ENCODE data around the gene THRA.

THRA gene

DNA sequence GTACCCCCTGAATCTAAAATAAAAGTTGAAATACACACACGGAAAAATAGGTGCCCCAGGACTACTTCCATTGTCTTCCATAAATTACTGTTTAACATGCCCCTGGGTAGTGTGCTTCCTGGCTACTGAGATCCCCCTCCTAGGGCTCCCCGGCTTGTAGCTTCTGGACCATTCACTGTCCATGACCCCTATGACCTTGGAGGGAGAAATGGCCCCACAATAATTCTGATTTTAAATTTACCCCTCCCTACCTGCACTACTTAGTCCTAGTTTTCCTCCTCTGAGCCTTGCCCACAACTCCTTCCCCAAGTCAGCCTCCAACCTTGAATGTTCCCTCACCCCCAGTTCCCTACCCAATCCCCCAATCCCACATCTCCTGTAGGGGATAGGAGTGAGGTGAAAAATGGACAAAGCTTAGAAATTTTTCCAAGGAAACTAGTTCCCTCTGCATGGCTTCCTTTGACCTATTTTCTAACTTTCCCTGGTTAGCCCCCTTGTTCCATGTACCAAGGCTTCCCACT lies 49.5 kb downstream of the THRA start:
- Histone ChIP-seq H3K27me3 (ENCODE audit: control insufficient read depth, low read length) (peaks cover 7% of the 10 kb centered on the region), H3K36me3 (ENCODE audit: control insufficient read depth, low read length) (no peaks in the 10 kb centered on the region), H4K20me1 (ENCODE audit: control insufficient read depth, insufficient read depth, low read depth, low read length) (no peaks in the 10 kb centered on the region), H3K9me2 (replicated peaks; ENCODE audit: control insufficient read depth, low read length) (no peaks in the 10 kb centered on the region), H3K79me2 (ENCODE audit: control insufficient read depth, low read length) (no peaks in the 10 kb centered on the region), H3K27ac (ENCODE audit: low read depth, low read length) (no peak overlapping the region), H3K4me1 (ENCODE audit: control insufficient read depth, low read length) (peaks cover 61% of the 10 kb centered on the region), H3K9me3 (ENCODE audit: control insufficient read depth, insufficient read depth, low read length) (no peaks in the 10 kb centered on the region), H3K4me2 (ENCODE audit: low read length) (peak overlapping the region; percentile 85), H3K4me3 (ENCODE audit: low read length) (peak overlapping the region; percentile 43), H3F3A (ENCODE audit: control insufficient read depth, insufficient read depth) (peaks cover 20% of the 10 kb centered on the region)
- TF ChIP-seq, protein P1, sequence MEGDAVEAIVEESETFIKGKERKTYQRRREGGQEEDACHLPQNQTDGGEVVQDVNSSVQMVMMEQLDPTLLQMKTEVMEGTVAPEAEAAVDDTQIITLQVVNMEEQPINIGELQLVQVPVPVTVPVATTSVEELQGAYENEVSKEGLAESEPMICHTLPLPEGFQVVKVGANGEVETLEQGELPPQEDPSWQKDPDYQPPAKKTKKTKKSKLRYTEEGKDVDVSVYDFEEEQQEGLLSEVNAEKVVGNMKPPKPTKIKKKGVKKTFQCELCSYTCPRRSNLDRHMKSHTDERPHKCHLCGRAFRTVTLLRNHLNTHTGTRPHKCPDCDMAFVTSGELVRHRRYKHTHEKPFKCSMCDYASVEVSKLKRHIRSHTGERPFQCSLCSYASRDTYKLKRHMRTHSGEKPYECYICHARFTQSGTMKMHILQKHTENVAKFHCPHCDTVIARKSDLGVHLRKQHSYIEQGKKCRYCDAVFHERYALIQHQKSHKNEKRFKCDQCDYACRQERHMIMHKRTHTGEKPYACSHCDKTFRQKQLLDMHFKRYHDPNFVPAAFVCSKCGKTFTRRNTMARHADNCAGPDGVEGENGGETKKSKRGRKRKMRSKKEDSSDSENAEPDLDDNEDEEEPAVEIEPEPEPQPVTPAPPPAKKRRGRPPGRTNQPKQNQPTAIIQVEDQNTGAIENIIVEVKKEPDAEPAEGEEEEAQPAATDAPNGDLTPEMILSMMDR (IDR thresholded peaks at IDR 0.05; ENCODE audit: low read depth, low read length, poor library complexity, severe bottlenecking): no peak
- no peak for TF ChIP-seq EZH2phosphoT487 (IDR thresholded peaks at IDR 0.05; ENCODE audit: borderline replicate concordance, low read length)

DNA sequence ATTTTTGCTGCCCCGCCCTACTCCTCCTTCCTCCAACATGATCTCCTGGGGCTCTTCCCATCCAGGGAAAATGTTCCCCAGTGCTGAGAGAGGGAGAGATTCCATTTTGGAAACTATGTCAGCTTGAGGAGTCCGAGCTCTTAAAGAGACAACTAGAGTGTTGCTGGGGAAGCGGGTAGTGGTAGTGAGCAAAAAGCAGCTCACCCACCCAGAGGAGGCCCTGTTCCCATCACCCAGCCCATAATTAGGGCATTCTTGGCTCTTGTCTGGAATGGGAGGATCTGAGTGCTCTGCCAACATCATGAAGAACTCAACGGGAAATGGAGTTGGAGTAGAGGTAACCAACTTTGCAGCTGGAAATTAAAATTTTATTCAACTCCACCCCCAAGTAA lies 49.9 kb downstream of the THRA start:
- H3K4me2 ChIP-seq (ENCODE audit: low read length): peak overlapping the region; percentile 85

DNA sequence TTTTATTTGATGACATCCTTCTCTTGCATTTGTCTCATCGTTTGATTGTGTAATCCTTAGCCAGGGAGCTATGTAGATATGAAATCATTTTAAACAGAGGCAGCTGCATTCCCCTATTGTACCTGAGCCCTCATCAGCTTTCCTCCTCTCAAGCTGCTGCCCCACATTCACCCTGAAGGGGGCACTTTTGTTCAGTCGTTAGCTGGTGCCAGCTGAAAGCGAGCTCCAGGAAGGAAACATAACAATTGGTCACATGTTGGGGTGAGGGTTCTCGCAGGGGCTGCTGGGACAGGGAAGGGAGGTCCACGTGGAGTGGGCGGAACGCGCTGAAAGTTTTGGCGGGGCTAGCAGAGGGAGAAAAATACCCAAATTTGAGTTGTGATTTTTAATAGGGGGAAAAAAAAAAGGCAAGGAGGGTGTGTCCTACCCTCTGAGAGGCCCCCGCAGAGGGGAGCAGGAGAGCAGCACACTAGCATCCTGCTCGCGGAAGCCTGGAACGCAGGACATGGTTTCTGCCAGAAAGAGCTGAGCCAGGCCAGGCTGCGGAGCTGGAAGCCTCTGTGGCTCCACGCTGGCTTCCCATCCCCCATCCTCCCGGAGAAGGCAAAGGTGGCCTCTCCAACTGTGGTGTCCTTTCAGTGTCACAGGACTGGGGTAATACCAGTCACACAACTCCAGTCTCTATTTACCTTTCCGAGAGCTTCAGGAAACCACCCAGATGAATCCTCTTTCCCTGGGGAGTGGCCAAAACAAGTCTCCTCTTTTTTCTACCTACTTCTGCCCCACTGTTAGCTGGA lies 50.5 kb downstream of the THRA start:
- TF ChIP-seq, protein P1 (IDR thresholded peaks at IDR 0.05; ENCODE audit: low read depth, low read length, poor library complexity, severe bottlenecking): peak; percentile 89
- TF ChIP-seq EZH2phosphoT487 (IDR thresholded peaks at IDR 0.05; ENCODE audit: borderline replicate concordance, low read length): no peak
- Histone ChIP-seq H3K4me3 (ENCODE audit: low read length) (peak overlapping the region; percentile 76), H3K4me1 (ENCODE audit: control insufficient read depth, low read length) (peaks cover 51% of the 10 kb centered on the region), H3K79me2 (ENCODE audit: control insufficient read depth, low read length) (no peaks in the 10 kb centered on the region), H3F3A (ENCODE audit: control insufficient read depth, insufficient read depth) (peaks cover 23% of the 10 kb centered on the region), H3K9me2 (replicated peaks; ENCODE audit: control insufficient read depth, low read length) (no peaks in the 10 kb centered on the region), H3K36me3 (ENCODE audit: control insufficient read depth, low read length) (no peaks in the 10 kb centered on the region), H4K20me1 (ENCODE audit: control insufficient read depth, insufficient read depth, low read depth, low read length) (no peaks in the 10 kb centered on the region), H3K9me3 (ENCODE audit: control insufficient read depth, insufficient read depth, low read length) (no peaks in the 10 kb centered on the region), H3K27me3 (ENCODE audit: control insufficient read depth, low read length) (no peaks in the 10 kb centered on the region), H3K4me2 (ENCODE audit: low read length) (peak overlapping the region; percentile 85), H3K27ac (ENCODE audit: low read depth, low read length) (peak overlapping the region; percentile 66)

More for the DNA sequence above, 49.9 kb downstream of the THRA start:
- H3K9me3 ChIP-seq (ENCODE audit: control insufficient read depth, insufficient read depth, low read length): no peaks in the 10 kb centered on the region
- peaks cover 19% of the 10 kb centered on the region for H3F3A ChIP-seq (ENCODE audit: control insufficient read depth, insufficient read depth)
- no peaks in the 10 kb centered on the region for H4K20me1 ChIP-seq (ENCODE audit: control insufficient read depth, insufficient read depth, low read depth, low read length)
- H3K27ac ChIP-seq (ENCODE audit: low read depth, low read length): no peak overlapping the region
- no peaks in the 10 kb centered on the region for H3K9me2 ChIP-seq (replicated peaks; ENCODE audit: control insufficient read depth, low read length)
- H3K4me1 ChIP-seq (ENCODE audit: control insufficient read depth, low read length): peaks cover 57% of the 10 kb centered on the region
- TF ChIP-seq, protein P1 (IDR thresholded peaks at IDR 0.05; ENCODE audit: low read depth, low read length, poor library complexity, severe bottlenecking): no peak
- no peak for TF ChIP-seq EZH2phosphoT487 (IDR thresholded peaks at IDR 0.05; ENCODE audit: borderline replicate concordance, low read length)
- peaks cover 2% of the 10 kb centered on the region; the same call in 1 of the 2 replicates for H3K27me3 ChIP-seq (ENCODE audit: control insufficient read depth, low read length)
- no peaks in the 10 kb centered on the region for H3K79me2 ChIP-seq (ENCODE audit: control insufficient read depth, low read length)
- no peaks in the 10 kb centered on the region for H3K36me3 ChIP-seq (ENCODE audit: control insufficient read depth, low read length)
- H3K4me3 ChIP-seq (ENCODE audit: low read length): no peak overlapping the region

Data from DOHH2 (cell line).